C4-2B (cell line): Measurements from ENCODE around the gene PTPRZ1.

Experiments used
- ZFX ChIP-seq: fragments of 450-650 bp; IDR thresholded peaks from 2 replicates; pipeline ENCODE4 v1.6.1; 2017
- TF ChIP-seq, protein P1 (sequence below): fragments of 450-650 bp; conservative IDR thresholded peaks from 2 replicates; pipeline ENCODE4 v1.5.1; 2017; ENCODE audit warnings: mild to moderate bottlenecking

DNA sequence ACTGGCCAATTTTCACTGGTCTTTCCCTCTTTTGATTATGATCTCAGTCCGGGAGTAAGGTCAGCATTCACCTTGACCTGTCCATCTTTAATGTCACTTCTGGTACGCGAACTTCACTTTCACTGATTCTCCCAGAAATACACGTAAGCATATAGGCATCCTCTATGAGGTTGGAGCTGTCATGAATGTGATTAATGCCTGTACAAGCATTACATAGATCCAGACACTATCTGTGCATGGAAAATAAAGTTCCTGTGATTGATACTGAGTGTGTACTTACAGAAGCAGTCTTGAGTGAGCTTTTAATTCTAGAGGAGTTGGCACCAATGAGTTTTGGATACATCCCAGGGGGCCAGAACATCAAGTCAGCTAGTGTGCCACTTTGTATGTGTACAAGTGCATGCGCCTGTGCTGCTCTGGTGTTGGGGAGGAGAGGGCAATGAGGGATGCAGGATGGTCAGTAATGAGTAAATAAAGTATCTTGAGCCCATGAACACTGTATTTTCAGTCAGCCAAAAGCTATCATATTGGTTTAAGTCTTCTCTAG lies 6.0 kb downstream of the PTPRZ1 start:
- TF ChIP-seq, protein P1, sequence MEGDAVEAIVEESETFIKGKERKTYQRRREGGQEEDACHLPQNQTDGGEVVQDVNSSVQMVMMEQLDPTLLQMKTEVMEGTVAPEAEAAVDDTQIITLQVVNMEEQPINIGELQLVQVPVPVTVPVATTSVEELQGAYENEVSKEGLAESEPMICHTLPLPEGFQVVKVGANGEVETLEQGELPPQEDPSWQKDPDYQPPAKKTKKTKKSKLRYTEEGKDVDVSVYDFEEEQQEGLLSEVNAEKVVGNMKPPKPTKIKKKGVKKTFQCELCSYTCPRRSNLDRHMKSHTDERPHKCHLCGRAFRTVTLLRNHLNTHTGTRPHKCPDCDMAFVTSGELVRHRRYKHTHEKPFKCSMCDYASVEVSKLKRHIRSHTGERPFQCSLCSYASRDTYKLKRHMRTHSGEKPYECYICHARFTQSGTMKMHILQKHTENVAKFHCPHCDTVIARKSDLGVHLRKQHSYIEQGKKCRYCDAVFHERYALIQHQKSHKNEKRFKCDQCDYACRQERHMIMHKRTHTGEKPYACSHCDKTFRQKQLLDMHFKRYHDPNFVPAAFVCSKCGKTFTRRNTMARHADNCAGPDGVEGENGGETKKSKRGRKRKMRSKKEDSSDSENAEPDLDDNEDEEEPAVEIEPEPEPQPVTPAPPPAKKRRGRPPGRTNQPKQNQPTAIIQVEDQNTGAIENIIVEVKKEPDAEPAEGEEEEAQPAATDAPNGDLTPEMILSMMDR: no peak
- TF ChIP-seq ZFX: no peak
